ENCODE data around the gene CTIF.

The CTIF gene

DNA sequence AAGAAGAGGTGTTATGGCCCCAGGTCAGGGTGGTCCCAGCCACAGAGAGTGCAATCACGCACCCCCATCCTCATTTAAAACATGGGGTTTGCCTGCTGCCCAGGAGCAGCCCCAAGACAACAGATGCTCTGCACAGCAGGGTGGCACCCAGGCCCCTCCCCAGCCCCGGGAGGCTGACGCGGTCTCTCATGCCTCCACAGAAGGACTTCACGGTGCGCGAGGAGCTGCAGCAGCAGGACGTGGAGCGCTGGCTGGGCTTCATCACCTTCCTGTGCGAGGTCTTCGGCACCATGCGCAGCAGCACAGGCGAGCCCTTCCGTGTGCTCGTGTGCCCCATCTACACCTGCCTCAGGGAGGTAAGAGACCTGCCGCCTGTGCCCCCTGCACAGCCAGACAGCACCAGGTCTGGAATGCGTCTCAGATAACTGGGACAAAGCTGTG is 278.2 kb downstream of the CTIF start:
- no peak overlapping the region for H3K27ac Mint-ChIP-seq
- peaks cover 7% of the 10 kb centered on the region for H3K36me3 Mint-ChIP-seq (ENCODE audit: low read depth)
- H3K4me1 Mint-ChIP-seq (ENCODE audit: low read depth) = peaks cover 72% of the 10 kb centered on the region
- H3K9me3 Mint-ChIP-seq = no peaks in the 10 kb centered on the region
- no peaks in the 10 kb centered on the region for H3K27me3 Mint-ChIP-seq
- H3K4me3 Mint-ChIP-seq = no peak overlapping the region

DNA sequence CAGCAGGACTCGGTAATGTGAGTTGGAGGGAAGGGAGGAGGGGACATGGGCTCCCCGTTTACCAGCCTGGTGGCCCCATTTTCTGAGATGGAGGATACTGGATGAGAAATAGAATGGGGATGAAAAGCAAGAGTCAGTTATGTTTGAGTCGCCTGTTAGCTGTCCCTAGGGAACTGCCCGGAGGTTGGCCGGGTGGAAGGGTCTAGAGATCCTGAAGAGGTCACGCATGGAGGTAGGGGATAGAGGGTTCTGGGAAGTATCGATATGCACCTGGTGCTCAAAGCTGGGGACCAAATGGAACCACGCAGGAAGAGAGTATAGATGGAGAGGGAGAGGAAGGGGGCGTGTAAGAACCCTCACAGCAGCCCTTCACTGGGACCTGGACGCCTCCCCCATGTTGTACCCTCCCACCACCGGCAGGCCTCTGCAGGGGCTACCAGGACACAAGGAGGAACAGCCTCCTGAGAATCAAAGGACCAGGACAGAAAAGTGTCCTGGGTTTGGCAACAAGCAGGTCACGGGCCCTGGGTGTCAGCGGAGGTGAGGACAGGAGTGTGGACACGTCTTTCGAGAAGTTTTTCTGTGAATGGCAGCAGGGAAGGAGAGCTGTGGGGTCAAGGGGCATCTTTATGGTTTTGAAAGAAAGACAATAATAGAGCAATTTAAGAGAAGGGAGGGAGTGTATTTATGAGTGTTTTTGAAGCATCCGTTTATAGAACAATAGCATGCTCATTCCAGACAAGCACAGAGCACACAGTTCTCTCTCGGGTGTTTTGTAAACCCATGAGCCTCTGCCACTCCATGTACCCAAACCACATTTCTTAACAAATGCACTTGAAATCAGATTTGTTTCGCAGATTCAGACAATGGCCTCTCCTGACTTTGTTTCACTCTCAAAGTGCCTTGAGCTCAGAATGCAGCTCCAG is 279.8 kb downstream of the CTIF start:
- H3K9me3 Mint-ChIP-seq = peaks cover 5% of the 10 kb centered on the region
- peak overlapping the region; percentile 54 for H3K27ac Mint-ChIP-seq
- peaks cover 12% of the 10 kb centered on the region for H3K36me3 Mint-ChIP-seq (ENCODE audit: low read depth)
- no peak overlapping the region for H3K4me3 Mint-ChIP-seq
- peaks cover 57% of the 10 kb centered on the region for H3K4me1 Mint-ChIP-seq (ENCODE audit: low read depth)
- H3K27me3 Mint-ChIP-seq = no peaks in the 10 kb centered on the region

DNA sequence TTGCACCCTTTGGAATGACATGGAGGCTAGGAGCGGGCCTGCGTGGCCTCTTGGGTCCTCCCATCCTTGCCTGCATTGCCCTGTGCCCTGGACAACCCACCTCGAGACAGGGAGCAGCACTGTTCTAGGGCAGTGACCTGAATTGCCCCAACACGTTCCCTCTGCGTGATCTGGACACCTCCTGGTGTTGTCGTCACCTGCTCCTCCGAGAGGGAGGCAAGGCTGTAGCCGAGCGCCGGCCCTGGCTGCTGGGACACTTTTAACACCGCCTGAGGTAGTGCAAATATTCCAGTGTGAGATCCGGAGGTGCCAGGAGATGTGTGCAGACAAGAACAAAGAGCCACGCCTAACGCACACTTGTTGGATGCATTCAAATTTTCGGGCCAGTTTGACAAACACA is 280.4 kb downstream of the CTIF start:
- Mint-ChIP-seq H3K27ac (no peak overlapping the region), H3K4me1 (ENCODE audit: low read depth) (peaks cover 50% of the 10 kb centered on the region), H3K4me3 (no peak overlapping the region), H3K36me3 (ENCODE audit: low read depth) (peaks cover 12% of the 10 kb centered on the region), H3K27me3 (no peaks in the 10 kb centered on the region), H3K9me3 (peaks cover 5% of the 10 kb centered on the region)

DNA sequence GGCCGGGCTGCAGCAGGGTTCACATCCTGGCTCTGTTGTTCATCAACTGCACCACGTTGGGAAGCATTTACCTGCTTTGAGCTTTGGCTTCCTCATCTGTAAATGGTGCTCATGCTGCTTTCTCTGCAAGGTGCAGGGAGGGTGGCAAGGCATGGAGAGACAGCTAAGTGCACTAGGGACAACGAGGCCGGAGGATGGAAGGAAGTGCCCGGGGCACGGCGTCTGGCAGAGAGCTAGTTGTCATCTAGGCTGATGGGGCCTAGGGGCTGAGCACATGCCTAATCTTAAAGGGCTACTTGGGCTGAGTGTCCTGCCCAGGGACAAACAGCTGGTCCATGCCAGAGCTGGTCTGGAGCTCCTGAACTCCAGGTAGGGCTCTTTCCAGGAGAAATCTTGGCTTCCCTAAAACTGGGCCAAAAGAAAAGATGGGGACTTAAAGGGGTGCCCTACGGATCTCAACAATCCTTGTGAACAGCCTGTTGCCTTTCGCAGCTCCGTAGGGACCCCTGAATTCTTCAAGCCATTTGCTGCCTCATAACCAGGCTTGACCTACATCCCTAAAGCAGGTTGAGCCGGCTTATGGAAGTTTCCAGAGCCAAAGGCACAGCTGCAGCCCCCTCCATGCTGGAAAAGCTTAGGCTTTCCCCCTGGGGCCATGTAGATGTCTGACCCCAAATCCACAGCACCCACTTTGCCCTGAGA is 281.1 kb downstream of the CTIF start:
- Mint-ChIP-seq H3K27ac (peak overlapping the region; percentile 78), H3K36me3 (ENCODE audit: low read depth) (peaks cover 12% of the 10 kb centered on the region), H3K4me1 (ENCODE audit: low read depth) (peaks cover 44% of the 10 kb centered on the region), H3K27me3 (no peaks in the 10 kb centered on the region), H3K4me3 (no peak overlapping the region), H3K9me3 (peaks cover 5% of the 10 kb centered on the region)

DNA sequence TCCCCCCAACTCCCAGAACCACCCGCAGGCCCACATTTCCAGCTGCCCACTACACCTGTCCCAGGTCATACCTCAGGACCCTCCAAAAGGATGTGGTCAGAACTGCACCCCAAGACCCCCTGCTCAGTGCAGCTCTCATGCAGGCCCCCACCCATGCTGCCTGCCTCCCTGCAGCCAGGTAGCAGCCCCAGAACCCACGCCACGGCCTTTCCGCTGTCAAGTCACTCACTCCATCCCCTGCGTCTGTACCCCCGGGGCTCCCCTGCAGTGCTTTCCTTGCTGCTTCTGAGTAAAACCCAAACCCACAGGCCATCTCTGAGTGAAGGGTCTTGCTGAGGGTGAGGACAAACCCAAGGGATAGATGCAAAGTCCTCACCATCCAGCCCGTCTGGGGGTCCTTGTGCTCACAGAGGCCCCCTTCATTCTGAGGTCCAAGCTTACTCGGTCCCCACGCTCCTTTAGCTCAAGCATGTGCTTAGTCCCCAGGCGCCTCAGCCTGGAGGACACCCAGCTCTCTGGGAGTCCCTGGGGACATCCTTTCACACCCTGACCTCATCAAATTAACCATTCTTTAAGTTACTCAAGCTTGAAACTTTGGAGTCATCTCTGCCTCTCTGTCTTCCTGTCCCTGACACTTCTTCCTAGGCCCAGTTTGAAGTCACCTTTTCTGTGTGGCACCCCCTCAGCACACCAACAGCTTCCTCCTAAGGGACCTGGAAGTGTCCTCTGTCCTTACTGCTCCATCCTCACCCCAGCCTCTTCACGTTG is 281.8 kb downstream of the CTIF start:
- Mint-ChIP-seq H3K36me3 (ENCODE audit: low read depth) (peaks cover 12% of the 10 kb centered on the region), H3K4me1 (ENCODE audit: low read depth) (peaks cover 36% of the 10 kb centered on the region), H3K27me3 (no peaks in the 10 kb centered on the region), H3K9me3 (peaks cover 5% of the 10 kb centered on the region), H3K27ac (peak overlapping the region; percentile 78), H3K4me3 (peak overlapping the region; percentile 5)

DNA sequence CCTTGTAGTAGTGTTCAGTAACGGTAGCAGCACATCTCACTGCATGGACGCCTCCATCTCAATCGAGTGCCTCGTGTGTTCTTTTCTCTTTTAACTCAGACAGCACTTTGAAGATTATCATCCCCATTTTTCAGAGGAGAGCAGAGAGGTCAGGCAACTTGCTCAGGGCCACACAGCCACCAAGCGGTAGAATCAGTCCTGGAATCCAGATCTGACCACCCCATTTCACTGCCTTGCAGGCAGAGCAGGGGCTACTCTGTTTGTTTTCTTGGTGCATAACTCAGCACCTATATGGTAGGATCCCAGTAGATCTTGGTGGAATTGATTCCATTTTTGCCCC is 282.4 kb downstream of the CTIF start:
- Mint-ChIP-seq H3K4me1 (ENCODE audit: low read depth) (peaks cover 31% of the 10 kb centered on the region), H3K27ac (peak overlapping the region; percentile 78), H3K4me3 (peak overlapping the region; percentile 4), H3K36me3 (ENCODE audit: low read depth) (peaks cover 12% of the 10 kb centered on the region), H3K9me3 (peaks cover 5% of the 10 kb centered on the region), H3K27me3 (no peaks in the 10 kb centered on the region)

DNA sequence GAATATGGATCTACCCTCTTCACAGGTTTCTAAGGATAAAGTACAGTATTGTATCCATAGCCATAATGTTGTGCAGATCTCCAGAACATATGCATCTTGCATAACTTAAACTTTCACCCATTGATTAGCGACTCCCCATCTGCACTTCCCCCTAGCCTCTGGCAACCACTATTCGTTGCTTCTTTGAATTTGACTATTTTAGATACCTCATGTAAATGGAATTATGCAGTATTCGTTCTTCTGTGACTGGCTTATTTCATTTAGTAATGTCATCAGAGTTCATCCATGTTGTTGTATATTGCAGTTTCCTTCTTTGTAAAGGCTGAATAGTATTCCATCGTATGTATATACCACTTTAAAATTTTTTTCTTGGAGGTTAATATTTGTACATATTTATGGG is 283.0 kb downstream of the CTIF start:
- Mint-ChIP-seq H3K27ac (no peak overlapping the region), H3K9me3 (peaks cover 5% of the 10 kb centered on the region), H3K4me3 (no peak overlapping the region)

DNA sequence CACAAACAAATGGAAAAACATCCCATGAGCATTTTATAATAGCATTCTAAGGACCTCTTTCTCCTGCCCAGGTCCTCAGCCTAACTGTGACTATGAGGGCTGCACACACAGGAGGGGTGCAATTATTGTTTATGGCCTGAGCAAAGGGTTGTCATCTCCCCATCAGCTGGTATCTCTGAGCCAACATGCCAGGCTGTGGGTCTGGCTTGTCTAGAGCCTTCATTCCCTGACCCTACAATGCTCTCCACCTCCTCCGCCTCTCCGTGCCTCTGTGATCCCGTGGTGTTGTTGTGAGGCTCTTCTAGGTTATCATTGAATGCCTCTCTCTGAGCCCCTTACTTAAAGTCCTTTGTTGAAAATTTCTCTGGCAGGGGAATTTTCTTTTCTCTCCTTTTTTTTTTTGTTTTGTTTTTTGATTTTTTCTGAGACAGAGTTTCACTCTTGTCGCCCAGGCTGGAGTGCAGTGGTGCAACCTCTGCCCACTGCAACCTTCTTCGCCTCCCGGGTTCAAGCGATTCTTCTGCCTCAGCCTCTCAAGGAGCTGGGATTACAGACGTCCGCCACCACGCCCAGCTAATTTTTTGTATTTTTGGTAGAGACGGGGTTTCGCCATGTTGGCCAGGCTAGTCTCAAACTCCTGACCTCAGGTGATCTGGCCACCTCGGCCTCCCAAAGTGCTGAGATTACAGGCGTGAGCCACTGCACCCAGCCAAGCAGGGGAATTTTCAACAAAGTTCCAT is 285.6 kb downstream of the CTIF start:
- H3K27me3 Mint-ChIP-seq = no peaks in the 10 kb centered on the region
- peaks cover 5% of the 10 kb centered on the region for H3K9me3 Mint-ChIP-seq
- peaks cover 28% of the 10 kb centered on the region for H3K4me1 Mint-ChIP-seq (ENCODE audit: low read depth)
- peaks cover 5% of the 10 kb centered on the region for H3K36me3 Mint-ChIP-seq (ENCODE audit: low read depth)
- no peak overlapping the region for H3K4me3 Mint-ChIP-seq
- peak overlapping the region; percentile 4 for H3K27ac Mint-ChIP-seq

More for the DNA sequence above, 283.0 kb downstream of the CTIF start:
- no peaks in the 10 kb centered on the region for H3K27me3 Mint-ChIP-seq
- peaks cover 12% of the 10 kb centered on the region for H3K36me3 Mint-ChIP-seq (ENCODE audit: low read depth)
- H3K4me1 Mint-ChIP-seq (ENCODE audit: low read depth) = peaks cover 25% of the 10 kb centered on the region

DNA sequence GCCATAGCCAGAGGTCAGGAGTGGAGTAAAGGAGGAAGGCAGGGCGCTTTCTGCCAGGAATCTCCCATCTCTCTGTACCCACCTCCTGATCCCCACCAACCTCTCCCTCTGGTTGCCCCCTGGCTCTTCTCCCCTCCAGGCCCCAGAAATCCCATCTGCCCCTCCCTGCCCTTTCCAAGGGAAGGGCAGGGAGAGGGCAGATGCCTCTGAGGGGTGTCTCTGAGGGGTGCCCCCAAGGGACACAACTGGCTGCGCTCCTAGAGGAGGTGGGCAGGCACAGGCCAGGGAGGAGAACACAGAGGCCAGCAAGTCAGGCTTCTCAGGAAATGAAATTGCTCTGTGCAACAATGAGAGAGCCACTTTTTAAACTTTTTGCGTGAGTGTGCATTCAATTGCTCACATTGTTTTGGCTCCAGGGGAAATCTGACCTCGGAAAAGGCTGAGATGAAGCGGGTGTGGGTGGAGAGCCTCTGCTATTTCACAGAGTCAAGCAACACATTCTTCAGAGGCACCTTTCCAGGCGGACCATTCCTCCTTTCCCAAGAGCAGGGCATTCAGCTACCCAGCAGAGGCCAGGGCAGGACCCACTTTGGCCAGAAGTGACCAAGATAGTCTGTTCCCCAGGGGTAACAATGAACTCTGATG is 286.4 kb downstream of the CTIF start:
- Mint-ChIP-seq H3K27ac (no peak overlapping the region), H3K9me3 (peaks cover 5% of the 10 kb centered on the region), H3K27me3 (no peaks in the 10 kb centered on the region), H3K36me3 (ENCODE audit: low read depth) (peaks cover 5% of the 10 kb centered on the region), H3K4me3 (no peak overlapping the region), H3K4me1 (ENCODE audit: low read depth) (peaks cover 32% of the 10 kb centered on the region)

DNA sequence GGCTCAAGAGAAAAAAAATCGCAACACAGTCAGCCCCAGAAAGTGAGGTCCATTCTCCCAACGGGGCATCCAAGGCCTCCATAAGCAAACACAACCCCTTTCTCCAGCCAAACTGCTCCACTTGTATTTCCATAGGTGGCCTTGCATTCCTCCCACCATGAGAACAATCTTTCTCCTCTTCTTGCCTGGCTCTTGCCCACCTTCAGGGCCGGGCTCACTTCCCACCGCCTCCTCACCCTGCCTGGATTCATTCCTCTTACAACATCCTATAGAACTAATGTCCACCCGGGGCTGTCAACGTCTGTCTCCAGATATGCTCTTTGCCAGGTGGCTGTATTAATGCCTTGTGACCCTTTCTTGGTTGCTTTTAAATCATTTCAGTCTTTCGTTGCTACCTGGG is 287.4 kb downstream of the CTIF start:
- Mint-ChIP-seq H3K36me3 (ENCODE audit: low read depth) (peaks cover 5% of the 10 kb centered on the region), H3K9me3 (peaks cover 5% of the 10 kb centered on the region), H3K4me3 (no peak overlapping the region), H3K27me3 (no peaks in the 10 kb centered on the region), H3K27ac (no peak overlapping the region), H3K4me1 (ENCODE audit: low read depth) (peaks cover 32% of the 10 kb centered on the region)

DNA sequence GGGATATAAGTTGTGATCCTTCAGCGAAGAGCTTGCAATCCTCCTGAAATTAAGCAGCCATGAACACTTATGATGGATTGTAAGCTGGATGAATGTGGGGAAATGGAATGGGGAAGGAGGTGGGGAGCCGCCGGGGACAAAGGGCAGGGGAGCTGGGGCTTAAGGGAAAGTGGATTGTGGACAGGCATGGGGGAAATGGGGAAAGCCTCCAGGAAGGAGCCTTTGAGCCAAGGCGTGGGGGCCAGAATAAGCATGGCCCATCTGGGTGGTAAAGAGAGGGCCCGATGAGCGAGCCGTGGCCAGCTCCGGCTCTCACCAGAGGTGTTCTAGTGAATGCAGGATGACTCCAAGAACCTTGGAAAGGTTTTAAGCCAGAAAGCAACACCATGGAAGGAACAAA is 288.0 kb downstream of the CTIF start:
- Mint-ChIP-seq H3K4me1 (ENCODE audit: low read depth) (peaks cover 32% of the 10 kb centered on the region), H3K4me3 (no peak overlapping the region), H3K27me3 (no peaks in the 10 kb centered on the region), H3K27ac (no peak overlapping the region), H3K36me3 (ENCODE audit: low read depth) (peaks cover 5% of the 10 kb centered on the region), H3K9me3 (peaks cover 5% of the 10 kb centered on the region)

DNA sequence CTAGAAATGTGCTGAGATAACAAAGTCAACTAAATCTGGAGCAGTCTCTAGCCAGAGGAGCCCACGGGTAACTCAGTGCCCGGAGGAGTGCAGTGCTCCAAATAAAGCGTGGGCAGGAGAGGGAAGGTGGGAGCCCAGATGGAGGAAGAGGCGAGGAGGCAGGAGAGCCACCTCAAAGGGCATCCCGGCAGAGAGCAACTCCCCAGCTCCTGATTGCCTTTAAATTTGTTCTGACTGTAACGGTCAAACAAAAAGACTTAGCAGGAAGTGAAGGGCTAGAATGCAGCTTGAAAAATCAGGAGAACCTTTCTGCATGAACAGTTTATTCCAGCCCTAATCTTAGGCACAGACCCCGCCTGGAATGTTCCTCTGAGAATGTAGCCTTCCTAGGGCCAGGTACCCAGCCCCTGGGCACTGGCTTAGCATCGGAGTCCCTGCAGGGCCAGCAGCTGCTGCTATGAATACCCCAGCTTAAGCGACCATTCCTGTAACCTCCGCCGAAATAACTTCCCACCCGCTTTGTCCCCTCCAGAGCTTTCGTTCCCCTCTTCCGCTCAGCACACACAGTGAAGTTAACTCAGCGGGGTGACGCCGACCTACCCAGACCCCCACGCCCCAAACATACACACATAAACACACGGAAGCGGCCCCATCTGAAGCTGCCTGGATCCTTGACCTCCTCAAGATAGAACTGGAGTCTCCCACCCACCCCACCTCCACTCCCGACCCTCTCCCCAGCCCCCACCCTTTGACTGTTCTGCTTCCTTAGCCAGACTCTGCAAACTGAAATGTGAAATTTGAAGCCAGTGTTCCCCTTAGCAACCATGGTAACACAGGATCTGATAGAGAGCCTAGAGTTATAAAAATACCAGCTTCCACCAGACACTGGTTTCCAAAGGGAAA is 288.7 kb downstream of the CTIF start:
- H3K27ac Mint-ChIP-seq = no peak overlapping the region
- H3K36me3 Mint-ChIP-seq (ENCODE audit: low read depth) = peaks cover 5% of the 10 kb centered on the region
- H3K4me1 Mint-ChIP-seq (ENCODE audit: low read depth) = peaks cover 37% of the 10 kb centered on the region
- H3K27me3 Mint-ChIP-seq = no peaks in the 10 kb centered on the region
- peaks cover 5% of the 10 kb centered on the region for H3K9me3 Mint-ChIP-seq
- H3K4me3 Mint-ChIP-seq = no peak overlapping the region

DNA sequence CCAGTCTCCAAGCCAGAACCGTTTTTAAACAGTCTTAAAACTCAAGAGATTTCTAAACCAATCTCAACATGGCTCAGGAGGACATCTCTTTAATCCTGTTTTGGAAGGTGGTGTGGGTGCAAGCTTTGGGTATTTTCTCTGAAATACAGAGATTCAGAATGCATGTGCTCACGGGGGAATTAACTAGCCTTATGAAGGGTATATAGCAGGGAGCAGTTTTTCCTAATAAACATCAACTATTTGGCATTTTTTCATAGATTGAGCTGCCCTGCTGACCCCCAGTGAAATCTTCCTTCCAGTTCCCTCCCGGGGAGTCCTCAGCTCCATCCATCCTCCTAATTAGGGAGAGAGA is 289.3 kb downstream of the CTIF start:
- H3K27ac Mint-ChIP-seq = no peak overlapping the region
- H3K36me3 Mint-ChIP-seq (ENCODE audit: low read depth) = peaks cover 4% of the 10 kb centered on the region
- peaks cover 44% of the 10 kb centered on the region for H3K4me1 Mint-ChIP-seq (ENCODE audit: low read depth)

More for the DNA sequence above, 289.3 kb downstream of the CTIF start:
- H3K4me3 Mint-ChIP-seq = no peak overlapping the region
- no peaks in the 10 kb centered on the region for H3K9me3 Mint-ChIP-seq
- no peaks in the 10 kb centered on the region for H3K27me3 Mint-ChIP-seq

All from stimulated activated naive CD8-positive, alpha-beta T cell treated with anti-CD3 and anti-CD28 coated beads, Interleukin-15, Interleukin-2, amounts not matched to agents 100 ng/mL and 50 ng/mL, for 24 hours (primary cell).